ENCODE data around the gene FAM83E. TPM values are rescaled to one million over a fixed set of nuclear protein-coding genes. Genes with fewer than 3 reads are reported as not detected.

FAM83E gene
- total and polyA plus RNA-seq, 2 experiments from 2014 or later, result 1.0 to 2.3 TPM

DNA sequence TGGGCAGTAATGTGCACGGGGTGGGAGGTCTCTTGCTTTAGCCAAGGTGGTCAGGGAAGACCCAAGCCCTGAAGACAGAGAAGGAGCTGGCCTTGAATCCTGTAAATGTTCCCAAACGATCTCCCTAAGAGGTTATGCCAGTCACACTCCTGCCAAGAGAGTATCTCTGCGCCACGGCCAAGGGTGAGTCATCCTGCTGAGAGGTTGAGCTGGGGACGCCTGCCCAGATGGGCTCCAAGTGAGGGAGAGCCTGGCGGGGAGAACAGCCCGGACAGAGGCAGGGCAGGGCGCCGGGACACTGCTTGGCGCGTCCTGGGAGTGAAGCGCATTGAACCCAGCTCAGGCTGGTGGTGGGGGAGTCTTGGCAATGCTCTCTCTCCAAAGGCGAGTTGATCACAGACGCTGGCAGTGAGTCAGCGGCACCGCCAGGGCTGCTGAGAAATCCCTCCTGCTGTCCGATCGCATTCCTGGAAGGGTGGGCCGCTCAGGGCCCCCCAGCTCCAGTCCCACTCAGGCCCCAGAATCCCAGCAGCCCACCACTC is 46.5 kb downstream of the FAM83E start (continued):
- TF ChIP-seq, protein P1, sequence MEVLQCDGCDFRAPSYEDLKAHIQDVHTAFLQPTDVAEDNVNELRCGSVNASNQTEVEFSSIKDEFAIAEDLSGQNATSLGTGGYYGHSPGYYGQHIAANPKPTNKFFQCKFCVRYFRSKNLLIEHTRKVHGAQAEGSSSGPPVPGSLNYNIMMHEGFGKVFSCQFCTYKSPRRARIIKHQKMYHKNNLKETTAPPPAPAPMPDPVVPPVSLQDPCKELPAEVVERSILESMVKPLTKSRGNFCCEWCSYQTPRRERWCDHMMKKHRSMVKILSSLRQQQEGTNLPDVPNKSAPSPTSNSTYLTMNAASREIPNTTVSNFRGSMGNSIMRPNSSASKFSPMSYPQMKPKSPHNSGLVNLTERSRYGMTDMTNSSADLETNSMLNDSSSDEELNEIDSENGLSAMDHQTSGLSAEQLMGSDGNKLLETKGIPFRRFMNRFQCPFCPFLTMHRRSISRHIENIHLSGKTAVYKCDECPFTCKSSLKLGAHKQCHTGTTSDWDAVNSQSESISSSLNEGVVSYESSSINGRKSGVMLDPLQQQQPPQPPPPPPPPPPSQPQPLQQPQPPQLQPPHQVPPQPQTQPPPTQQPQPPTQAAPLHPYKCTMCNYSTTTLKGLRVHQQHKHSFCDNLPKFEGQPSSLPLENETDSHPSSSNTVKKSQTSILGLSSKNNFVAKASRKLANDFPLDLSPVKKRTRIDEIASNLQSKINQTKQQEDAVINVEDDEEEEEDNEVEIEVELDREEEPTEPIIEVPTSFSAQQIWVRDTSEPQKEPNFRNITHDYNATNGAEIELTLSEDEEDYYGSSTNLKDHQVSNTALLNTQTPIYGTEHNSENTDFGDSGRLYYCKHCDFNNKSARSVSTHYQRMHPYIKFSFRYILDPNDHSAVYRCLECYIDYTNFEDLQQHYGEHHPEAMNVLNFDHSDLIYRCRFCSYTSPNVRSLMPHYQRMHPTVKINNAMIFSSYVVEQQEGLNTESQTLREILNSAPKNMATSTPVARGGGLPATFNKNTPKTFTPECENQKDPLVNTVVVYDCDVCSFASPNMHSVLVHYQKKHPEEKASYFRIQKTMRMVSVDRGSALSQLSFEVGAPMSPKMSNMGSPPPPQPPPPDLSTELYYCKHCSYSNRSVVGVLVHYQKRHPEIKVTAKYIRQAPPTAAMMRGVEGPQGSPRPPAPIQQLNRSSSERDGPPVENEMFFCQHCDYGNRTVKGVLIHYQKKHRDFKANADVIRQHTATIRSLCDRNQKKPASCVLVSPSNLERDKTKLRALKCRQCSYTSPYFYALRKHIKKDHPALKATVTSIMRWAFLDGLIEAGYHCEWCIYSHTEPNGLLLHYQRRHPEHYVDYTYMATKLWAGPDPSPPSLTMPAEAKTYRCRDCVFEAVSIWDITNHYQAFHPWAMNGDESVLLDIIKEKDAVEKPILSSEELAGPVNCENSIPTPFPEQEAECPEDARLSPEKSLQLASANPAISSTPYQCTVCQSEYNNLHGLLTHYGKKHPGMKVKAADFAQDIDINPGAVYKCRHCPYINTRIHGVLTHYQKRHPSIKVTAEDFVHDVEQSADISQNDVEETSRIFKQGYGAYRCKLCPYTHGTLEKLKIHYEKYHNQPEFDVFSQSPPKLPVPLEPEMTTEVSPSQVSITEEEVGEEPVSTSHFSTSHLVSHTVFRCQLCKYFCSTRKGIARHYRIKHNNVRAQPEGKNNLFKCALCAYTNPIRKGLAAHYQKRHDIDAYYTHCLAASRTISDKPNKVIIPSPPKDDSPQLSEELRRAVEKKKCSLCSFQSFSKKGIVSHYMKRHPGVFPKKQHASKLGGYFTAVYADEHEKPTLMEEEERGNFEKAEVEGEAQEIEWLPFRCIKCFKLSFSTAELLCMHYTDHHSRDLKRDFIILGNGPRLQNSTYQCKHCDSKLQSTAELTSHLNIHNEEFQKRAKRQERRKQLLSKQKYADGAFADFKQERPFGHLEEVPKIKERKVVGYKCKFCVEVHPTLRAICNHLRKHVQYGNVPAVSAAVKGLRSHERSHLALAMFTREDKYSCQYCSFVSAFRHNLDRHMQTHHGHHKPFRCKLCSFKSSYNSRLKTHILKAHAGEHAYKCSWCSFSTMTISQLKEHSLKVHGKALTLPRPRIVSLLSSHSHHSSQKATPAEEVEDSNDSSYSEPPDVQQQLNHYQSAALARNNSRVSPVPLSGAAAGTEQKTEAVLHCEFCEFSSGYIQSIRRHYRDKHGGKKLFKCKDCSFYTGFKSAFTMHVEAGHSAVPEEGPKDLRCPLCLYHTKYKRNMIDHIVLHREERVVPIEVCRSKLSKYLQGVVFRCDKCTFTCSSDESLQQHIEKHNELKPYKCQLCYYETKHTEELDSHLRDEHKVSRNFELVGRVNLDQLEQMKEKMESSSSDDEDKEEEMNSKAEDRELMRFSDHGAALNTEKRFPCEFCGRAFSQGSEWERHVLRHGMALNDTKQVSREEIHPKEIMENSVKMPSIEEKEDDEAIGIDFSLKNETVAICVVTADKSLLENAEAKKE (CRISPR knock-in tag; IDR thresholded peaks at IDR 0.05), result no peak
- no peak for TF ChIP-seq ETS1 (IDR thresholded peaks at IDR 0.05)

GRCh38 chr19:48565090-48565489 is 49.8 kb downstream of the FAM83E start:
- H3K4me1 ChIP-seq (ENCODE audit: insufficient read depth), result peaks cover 4% of the 10 kb centered on the region; the same call in 1 of the 2 replicates
- Mint-ChIP-seq H3K27me3 (ENCODE audit: insufficient read depth, low read depth, poor library complexity) (peaks cover 12% of the 10 kb centered on the region), H3K9me3 (no peaks in the 10 kb centered on the region), H3K4me1 (peaks cover 7% of the 10 kb centered on the region), H3K4me3 (no peak overlapping the region), H3K27ac (no peak overlapping the region), H3K36me3 (ENCODE audit: low read depth) (no peaks in the 10 kb centered on the region)
- no peaks in the 10 kb centered on the region for H3K36me3 ChIP-seq (ENCODE audit: insufficient read depth)
- no peaks in the 10 kb centered on the region for H4K20me1 ChIP-seq (replicated peaks; ENCODE audit: insufficient read depth)
- H3K27ac ChIP-seq (ENCODE audit: low read depth), result no peak overlapping the region
- H3K4me2 ChIP-seq, result no peak overlapping the region
- no peak overlapping the region for H3K4me3 ChIP-seq
- H3K79me2 ChIP-seq (replicated peaks; ENCODE audit: insufficient read depth), result no peaks in the 10 kb centered on the region
- no peaks in the 10 kb centered on the region for H3K27me3 ChIP-seq (ENCODE audit: insufficient read depth)
- 0 out of 2 replicates have a peak, but pooled peaks cover 4% of the 10 kb centered on the region for H3F3A ChIP-seq (replicated peaks; ENCODE audit: low read depth)
- H2AFZ ChIP-seq, result no peak overlapping the region
- DNase-seq (ENCODE audit: low spot score) (no peak), ATAC-seq (no peak)
- H3K9me2 ChIP-seq (ENCODE audit: insufficient read depth), result no peaks in the 10 kb centered on the region
- TF ChIP-seq JUNB (IDR thresholded peaks at IDR 0.05; ENCODE audit: unreplicated experiment) (no peak), ETS1 (IDR thresholded peaks at IDR 0.05) (no peak), NANOG (IDR thresholded peaks at IDR 0.05; ENCODE audit: borderline replicate concordance) (no peak), CTCF (conservative IDR thresholded peaks at IDR 0.05; ENCODE audit: low read depth in 2 of 2) (no peak), EZH2phosphoT487 (IDR thresholded peaks at IDR 0.05; ENCODE audit: unreplicated experiment) (no peak), POLR2AphosphoS5 (IDR thresholded peaks at IDR 0.05; ENCODE audit: low read depth) (no peak), CREB1 (CRISPR knock-in tag; IDR thresholded peaks at IDR 0.05; ENCODE audit: low read depth) (no peak), REST (IDR thresholded peaks at IDR 0.05; ENCODE audit: unreplicated experiment) (no peak), ZNF331 (CRISPR knock-in tag; IDR thresholded peaks at IDR 0.05; ENCODE audit: low read depth) (no peak), STAT1 (IDR thresholded peaks at IDR 0.05; ENCODE audit: unreplicated experiment) (no peak)
